ENCODE data around the gene TRIM54. TPM values are rescaled to one million over a fixed set of nuclear protein-coding genes. Genes with fewer than 3 reads are reported as not detected.
"Not testable (repeated sequence)": the region's sequence is repeated elsewhere in the genome, so short reads cannot be mapped to it uniquely, and the experiment has no call there.

TRIM54 gene
- total and polyA plus RNA-seq, 2 donors from 2014 or later: 0.31 to 2.1 TPM

- Histone ChIP-seq H3K36me3 (ENCODE audit: control insufficient read depth in 2 of 3, insufficient read depth in 3 of 3, low read length in 3 of 3) (no peaks in the 10 kb centered on the region), H3K27me3 (ENCODE audit: control insufficient read depth, insufficient read depth, low read length) (no peaks in the 10 kb centered on the region), H3K27ac (ENCODE audit: low read depth in 2 of 2, low read length in 2 of 2) (no peak overlapping the region), H3K9me3 (ENCODE audit: control insufficient read depth in 2 of 3, insufficient read depth in 1 of 3, low read length in 3 of 3) (no peaks in the 10 kb centered on the region), H3K9ac (ENCODE audit: low read length in 3 of 3) (no peak overlapping the region), H3K4me1 (ENCODE audit: control insufficient read depth in 2 of 3, insufficient read depth in 2 of 3, low read depth in 1 of 3, low read length in 3 of 3) (peaks cover 0 to 3% (median 0%) of the 10 kb centered on the region in 3 donors), H3K4me3 (ENCODE audit: low read length in 3 of 3) (no peak overlapping the region)
- no peak for TF ChIP-seq CTCF (IDR thresholded peaks at IDR 0.05; ENCODE audit: borderline replicate concordance, extremely low read depth, insufficient read depth)
- no peak for FAIRE-seq
- intact Hi-C loops (cut with DNase I): no loop called here
- DNase-seq: no peak
These were observed 69.8 kb downstream of the TRIM54 start for GRCh38 chr2:27351802-27352598.

- H3K4me1 ChIP-seq (ENCODE audit: control insufficient read depth in 2 of 3, insufficient read depth in 2 of 3, low read depth in 1 of 3, low read length in 3 of 3); H3K27me3 ChIP-seq (ENCODE audit: control insufficient read depth, insufficient read depth, low read length); FAIRE-seq; DNase-seq; H3K36me3 ChIP-seq (ENCODE audit: control insufficient read depth in 2 of 3, insufficient read depth in 3 of 3, low read length in 3 of 3); H3K9ac ChIP-seq (ENCODE audit: low read length in 3 of 3); H3K27ac ChIP-seq (ENCODE audit: low read depth in 2 of 2, low read length in 2 of 2); intact Hi-C loops (cut with DNase I); H3K4me3 ChIP-seq (ENCODE audit: low read length in 3 of 3); H3K9me3 ChIP-seq (ENCODE audit: control insufficient read depth in 2 of 3, insufficient read depth in 1 of 3, low read length in 3 of 3): not testable (repeated sequence)
These were observed 71.1 kb downstream of the TRIM54 start for GRCh38 chr2:27353386-27353761.

GRCh38 chr2:27353762-27354596, 71.8 kb downstream of the TRIM54 start:
- Histone ChIP-seq H3K4me1 (ENCODE audit: control insufficient read depth in 2 of 3, insufficient read depth in 2 of 3, low read depth in 1 of 3, low read length in 3 of 3) (peaks cover 0 to 10% (median 8%) of the 10 kb centered on the region in 3 donors), H3K4me3 (ENCODE audit: low read length in 3 of 3) (no peak overlapping the region), H3K9ac (ENCODE audit: low read length in 3 of 3) (no peak overlapping the region), H3K27me3 (ENCODE audit: control insufficient read depth, insufficient read depth, low read length) (no peaks in the 10 kb centered on the region), H3K9me3 (ENCODE audit: control insufficient read depth in 2 of 3, insufficient read depth in 1 of 3, low read length in 3 of 3) (no peaks in the 10 kb centered on the region), H3K36me3 (ENCODE audit: control insufficient read depth in 2 of 3, insufficient read depth in 3 of 3, low read length in 3 of 3) (no peaks in the 10 kb centered on the region), H3K27ac (ENCODE audit: low read depth in 2 of 2, low read length in 2 of 2) (no peak overlapping the region)
- intact Hi-C loops (cut with DNase I): no loop called here
- FAIRE-seq (no peak), DNase-seq (peak in 2 of 5 donors; percentile 29 to 49)
- TF ChIP-seq CTCF (IDR thresholded peaks at IDR 0.05; ENCODE audit: borderline replicate concordance, extremely low read depth, insufficient read depth): no peak

GRCh38 chr2:27354597-27354927, 72.3 kb downstream of the TRIM54 start:
- Histone ChIP-seq H3K4me1 (ENCODE audit: control insufficient read depth in 2 of 3, insufficient read depth in 2 of 3, low read depth in 1 of 3, low read length in 3 of 3) (peaks cover 0 to 10% (median 8%) of the 10 kb centered on the region in 3 donors), H3K27me3 (ENCODE audit: control insufficient read depth, insufficient read depth, low read length) (no peaks in the 10 kb centered on the region), H3K9me3 (ENCODE audit: control insufficient read depth in 2 of 3, insufficient read depth in 1 of 3, low read length in 3 of 3) (no peaks in the 10 kb centered on the region), H3K9ac (ENCODE audit: low read length in 3 of 3) (no peak overlapping the region), H3K4me3 (ENCODE audit: low read length in 3 of 3) (no peak overlapping the region), H3K36me3 (ENCODE audit: control insufficient read depth in 2 of 3, insufficient read depth in 3 of 3, low read length in 3 of 3) (no peaks in the 10 kb centered on the region), H3K27ac (ENCODE audit: low read depth in 2 of 2, low read length in 2 of 2) (no peak overlapping the region)
- FAIRE-seq: no peak
- no peak for TF ChIP-seq CTCF (IDR thresholded peaks at IDR 0.05; ENCODE audit: borderline replicate concordance, extremely low read depth, insufficient read depth)
- intact Hi-C loops (cut with DNase I): no loop called here
- no peak for DNase-seq
